OCI-LY3 (cell line): ENCODE measurements around the gene PLXNA3.

Experiments used
- EZH2phosphoT487 ChIP-seq: fragments of 200-600 bp; shearing (Covaris generic); IDR thresholded peaks from 2 replicates; pipeline ENCODE4 v1.6.1; 2018; ENCODE audit warnings: antibody characterized with exemption, mixed run types, low read depth
- TF ChIP-seq, protein P1 (sequence below): fragments of 200-600, 300-600 bp; sonication (generic); IDR thresholded peaks from 2 replicates; pipeline ENCODE4 v1.5.1; 2014; ENCODE audit warnings: antibody characterized with exemption, low read length, low read depth

DNA sequence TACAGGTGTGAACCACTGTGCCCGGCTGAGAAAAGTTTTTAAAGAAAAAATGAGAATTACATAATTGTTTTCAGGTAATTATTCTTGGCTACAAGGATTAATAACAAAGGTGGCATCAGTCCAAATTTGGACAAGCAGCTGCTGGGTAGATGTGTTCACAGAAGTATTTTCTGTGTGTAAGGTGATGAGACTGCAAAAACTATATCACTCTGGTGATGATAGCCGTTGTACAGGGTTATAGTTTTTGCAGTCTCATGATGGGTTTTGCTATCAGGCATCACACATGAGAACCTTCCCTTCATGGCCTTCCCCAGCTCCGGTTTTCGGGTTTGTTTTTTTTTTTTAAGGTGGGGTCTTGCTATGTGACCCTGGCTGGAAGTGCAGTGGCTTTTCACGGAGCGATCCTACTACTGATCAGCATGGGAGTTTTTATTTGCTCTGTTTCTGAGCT lies 37.4 kb downstream of the PLXNA3 start:
- TF ChIP-seq, protein P1, sequence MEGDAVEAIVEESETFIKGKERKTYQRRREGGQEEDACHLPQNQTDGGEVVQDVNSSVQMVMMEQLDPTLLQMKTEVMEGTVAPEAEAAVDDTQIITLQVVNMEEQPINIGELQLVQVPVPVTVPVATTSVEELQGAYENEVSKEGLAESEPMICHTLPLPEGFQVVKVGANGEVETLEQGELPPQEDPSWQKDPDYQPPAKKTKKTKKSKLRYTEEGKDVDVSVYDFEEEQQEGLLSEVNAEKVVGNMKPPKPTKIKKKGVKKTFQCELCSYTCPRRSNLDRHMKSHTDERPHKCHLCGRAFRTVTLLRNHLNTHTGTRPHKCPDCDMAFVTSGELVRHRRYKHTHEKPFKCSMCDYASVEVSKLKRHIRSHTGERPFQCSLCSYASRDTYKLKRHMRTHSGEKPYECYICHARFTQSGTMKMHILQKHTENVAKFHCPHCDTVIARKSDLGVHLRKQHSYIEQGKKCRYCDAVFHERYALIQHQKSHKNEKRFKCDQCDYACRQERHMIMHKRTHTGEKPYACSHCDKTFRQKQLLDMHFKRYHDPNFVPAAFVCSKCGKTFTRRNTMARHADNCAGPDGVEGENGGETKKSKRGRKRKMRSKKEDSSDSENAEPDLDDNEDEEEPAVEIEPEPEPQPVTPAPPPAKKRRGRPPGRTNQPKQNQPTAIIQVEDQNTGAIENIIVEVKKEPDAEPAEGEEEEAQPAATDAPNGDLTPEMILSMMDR, result no peak
- no peak for TF ChIP-seq EZH2phosphoT487
